ENCODE results near the gene ADAMTS10. TPM values are rescaled to one million over a fixed set of nuclear protein-coding genes. Genes with fewer than 3 reads are reported as not detected.

The ADAMTS10 gene
- total and polyA plus RNA-seq, 10 donors: 7.8 to 33.8 (median 18.0) TPM

DNA sequence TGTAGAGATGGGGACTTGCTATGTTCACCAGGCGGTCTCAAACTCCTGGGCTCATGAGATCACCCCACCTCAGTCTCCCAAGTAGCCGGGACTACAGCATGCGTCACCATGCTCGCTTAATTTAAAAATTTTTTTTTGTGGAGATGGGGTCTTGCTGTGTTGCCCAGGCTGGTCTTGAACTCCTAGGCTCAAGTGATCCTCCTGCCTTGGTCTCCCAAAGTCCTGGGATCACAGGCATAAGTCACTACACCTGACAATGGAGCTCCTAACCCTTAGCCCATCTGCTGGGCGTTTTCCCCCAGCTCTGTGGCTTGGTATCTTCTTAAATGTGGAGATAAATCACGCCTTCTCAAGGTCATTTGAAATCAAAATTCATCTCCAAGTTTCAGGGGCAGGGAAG is 6.3 kb upstream of the ADAMTS10 start:
- peaks cover 0 to 12% (median 0%) of the 10 kb centered on the region in 7 donors for H3K27me3 ChIP-seq (replicated peaks in 1 of 7)
- no peaks in the 10 kb centered on the region for H3K9me3 ChIP-seq
- intact Hi-C loops (cut with DNase I; ENCODE audit: low total_unique reads): no loop called here
- H3K36me3 ChIP-seq: no peaks in the 10 kb centered on the region
- no peak overlapping the region for H3K27ac ChIP-seq
- no peak for DNase-seq
- TF ChIP-seq, protein P1, sequence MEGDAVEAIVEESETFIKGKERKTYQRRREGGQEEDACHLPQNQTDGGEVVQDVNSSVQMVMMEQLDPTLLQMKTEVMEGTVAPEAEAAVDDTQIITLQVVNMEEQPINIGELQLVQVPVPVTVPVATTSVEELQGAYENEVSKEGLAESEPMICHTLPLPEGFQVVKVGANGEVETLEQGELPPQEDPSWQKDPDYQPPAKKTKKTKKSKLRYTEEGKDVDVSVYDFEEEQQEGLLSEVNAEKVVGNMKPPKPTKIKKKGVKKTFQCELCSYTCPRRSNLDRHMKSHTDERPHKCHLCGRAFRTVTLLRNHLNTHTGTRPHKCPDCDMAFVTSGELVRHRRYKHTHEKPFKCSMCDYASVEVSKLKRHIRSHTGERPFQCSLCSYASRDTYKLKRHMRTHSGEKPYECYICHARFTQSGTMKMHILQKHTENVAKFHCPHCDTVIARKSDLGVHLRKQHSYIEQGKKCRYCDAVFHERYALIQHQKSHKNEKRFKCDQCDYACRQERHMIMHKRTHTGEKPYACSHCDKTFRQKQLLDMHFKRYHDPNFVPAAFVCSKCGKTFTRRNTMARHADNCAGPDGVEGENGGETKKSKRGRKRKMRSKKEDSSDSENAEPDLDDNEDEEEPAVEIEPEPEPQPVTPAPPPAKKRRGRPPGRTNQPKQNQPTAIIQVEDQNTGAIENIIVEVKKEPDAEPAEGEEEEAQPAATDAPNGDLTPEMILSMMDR (IDR thresholded peaks at IDR 0.05 in 8 of 11, conservative IDR thresholded peaks at IDR 0.05 in 3 of 11): no peak
- H3K4me3 ChIP-seq: no peak overlapping the region
- WGBS, 5 donors: 74 to 93% (median 82%) methylated on average over 6 of the region's 6 CpGs
- peaks cover 0 to 17% (median 3%) of the 10 kb centered on the region in 6 donors for H3K4me1 ChIP-seq

DNA sequence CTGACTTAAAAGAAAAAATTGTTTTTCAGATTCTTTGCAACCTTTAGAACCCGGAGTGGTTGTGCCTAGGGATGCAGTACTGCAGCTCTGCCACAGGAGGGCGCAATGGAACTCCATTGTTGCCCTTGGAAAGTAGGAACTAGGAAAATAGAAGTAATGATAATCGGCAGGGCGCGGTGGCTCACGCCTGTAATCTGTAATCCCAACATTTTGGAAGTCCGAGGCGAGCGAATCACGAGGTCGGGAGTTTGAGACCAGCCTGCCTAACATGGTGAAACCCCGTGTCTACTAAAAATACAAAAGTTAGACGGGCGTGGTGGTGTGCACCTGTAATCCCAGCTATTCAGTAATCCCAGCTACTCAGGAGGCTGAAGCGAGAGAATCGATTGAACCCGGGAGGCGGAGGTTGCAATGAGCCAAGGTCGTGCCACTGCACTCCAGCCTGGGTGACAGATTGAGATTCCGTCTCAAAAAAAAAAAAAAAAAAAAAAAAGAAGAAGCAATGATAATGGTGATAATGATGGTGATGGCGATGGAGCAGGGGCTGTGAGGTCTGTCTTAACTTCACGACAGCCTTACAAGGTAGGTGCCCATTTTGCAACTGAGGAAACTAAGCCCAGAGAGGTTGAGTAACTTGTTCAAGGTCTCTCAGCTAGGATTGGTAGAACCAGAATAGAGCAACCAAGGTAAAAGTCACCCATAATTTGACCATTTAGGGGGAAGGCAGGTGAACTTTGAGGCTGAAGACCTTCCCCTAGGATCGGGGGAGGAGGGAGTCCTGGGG is 5.5 kb upstream of the ADAMTS10 start:
- 28 to 36% (median 31%) methylated on average over 23 of the region's 23 CpGs for WGBS, 5 donors
- H3K4me3 ChIP-seq: peak overlapping the region in 1 of 8 donors; percentile 8
- no peak overlapping the region for H3K27ac ChIP-seq
- intact Hi-C loops (cut with DNase I; ENCODE audit: low total_unique reads): no loop called here
- H3K9me3 ChIP-seq: no peaks in the 10 kb centered on the region
- H3K36me3 ChIP-seq: no peaks in the 10 kb centered on the region
- TF ChIP-seq POLR2A (IDR thresholded peaks at IDR 0.05) (no peak), POLR2AphosphoS5 (IDR thresholded peaks at IDR 0.05) (peak in 1 of 3 donors; percentile 19)
- TF ChIP-seq, protein P1 (IDR thresholded peaks at IDR 0.05 in 8 of 11, conservative IDR thresholded peaks at IDR 0.05 in 3 of 11): peak; percentile 78 to 96 (median 93)
- peak; percentile 88 for DNase-seq
- peaks cover 0 to 24% (median 3%) of the 10 kb centered on the region in 6 donors for H3K4me1 ChIP-seq
- peaks cover 0 to 8% (median 0%) of the 10 kb centered on the region in 7 donors for H3K27me3 ChIP-seq (replicated peaks in 1 of 7)

DNA sequence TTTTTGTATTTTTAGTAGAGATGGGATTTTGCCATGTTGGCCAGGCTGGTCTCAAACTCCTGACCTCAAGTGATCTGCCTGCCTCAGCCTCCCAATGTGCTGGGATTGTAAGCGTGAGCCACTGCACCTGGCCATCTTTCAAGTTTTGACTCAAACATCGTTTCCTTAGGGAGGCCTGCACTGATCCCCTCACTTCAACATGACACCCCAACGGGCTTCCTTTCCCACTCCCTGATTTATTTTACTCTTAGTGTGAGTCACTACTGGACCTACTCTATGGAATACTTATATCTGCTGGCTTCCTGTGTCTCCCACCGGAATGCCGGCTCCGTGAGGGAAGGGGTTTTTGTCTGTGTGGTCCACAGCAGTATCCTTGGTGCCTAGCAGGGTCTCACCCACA is 4.5 kb upstream of the ADAMTS10 start:
- no peak for TF ChIP-seq POLR2AphosphoS5 (IDR thresholded peaks at IDR 0.05)
- no peak for TF ChIP-seq POLR2A (IDR thresholded peaks at IDR 0.05)
- TF ChIP-seq, protein P1 (IDR thresholded peaks at IDR 0.05 in 8 of 11, conservative IDR thresholded peaks at IDR 0.05 in 3 of 11): no peak
- no peak for DNase-seq
- Histone ChIP-seq H3K4me1 (peaks cover 0 to 32% (median 6%) of the 10 kb centered on the region in 6 donors), H3K9me3 (no peaks in the 10 kb centered on the region), H3K36me3 (no peaks in the 10 kb centered on the region), H3K27ac (no peak overlapping the region), H3K4me3 (no peak overlapping the region), H3K27me3 (replicated peaks in 1 of 7) (peaks cover 0 to 8% (median under 1%) of the 10 kb centered on the region in 7 donors)
- intact Hi-C loops (cut with DNase I; ENCODE audit: low total_unique reads): no loop called here
- 36 to 51% (median 43%) methylated on average over 6 of the region's 6 CpGs for WGBS, 5 donors

DNA sequence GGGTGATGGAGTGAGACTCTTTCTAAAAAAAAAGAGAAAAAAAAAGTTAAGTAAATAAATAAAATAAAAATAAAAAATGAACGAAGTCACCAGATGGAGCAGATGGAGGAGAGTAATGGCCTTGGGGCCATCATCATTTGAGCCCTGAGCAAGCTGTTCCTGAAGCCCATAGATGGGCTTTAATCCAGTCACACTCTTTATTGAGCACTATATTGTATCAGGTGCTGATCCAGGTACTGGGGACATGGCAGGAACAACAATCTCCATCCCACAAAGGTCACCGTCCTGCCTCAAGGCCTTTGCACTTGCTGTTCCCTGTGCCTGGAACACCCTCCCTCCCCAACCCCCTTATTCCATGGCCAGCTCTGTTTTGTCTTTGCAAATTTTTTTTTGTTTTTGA is 3.9 kb upstream of the ADAMTS10 start:
- Histone ChIP-seq H3K4me3 (no peak overlapping the region), H3K27ac (no peak overlapping the region), H3K36me3 (no peaks in the 10 kb centered on the region), H3K4me1 (peaks cover 0 to 37% (median 12%) of the 10 kb centered on the region in 6 donors), H3K27me3 (replicated peaks in 1 of 7) (peaks cover 0 to 14% (median 7%) of the 10 kb centered on the region in 7 donors), H3K9me3 (no peaks in the 10 kb centered on the region)
- DNase-seq: no peak
- no peak for TF ChIP-seq POLR2AphosphoS5 (IDR thresholded peaks at IDR 0.05)
- TF ChIP-seq POLR2A (IDR thresholded peaks at IDR 0.05): no peak
- TF ChIP-seq, protein P1 (IDR thresholded peaks at IDR 0.05 in 8 of 11, conservative IDR thresholded peaks at IDR 0.05 in 3 of 11): no peak
- 82 to 93% (median 84%) methylated on average over 2 of the region's 2 CpGs for WGBS, 5 donors
- intact Hi-C loops (cut with DNase I; ENCODE audit: low total_unique reads): no loop called here

Measured in spleen (tissue), 11 donors.